Measurements from ENCODE around the gene G6PC2.

GRCh38 chr2:168895771-168896170 lies 5.3 kb upstream of the G6PC2 start:
- no peak for TF ChIP-seq CTCF (IDR thresholded peaks at IDR 0.05)
- TF ChIP-seq POLR2A (IDR thresholded peaks at IDR 0.05), result no peak
